K562 (cell line): ENCODE results near the gene C6orf89. TPM values are rescaled to one million over a fixed set of nuclear protein-coding genes. Genes with fewer than 3 reads are reported as not detected.

Experiments
- ATAC-seq: fragments of 200-7000 bp; cut with Tn5 transposase; 3 replicates; pipeline ENCODE4 v1.9.1; 2020; ENCODE audit warnings: moderate library complexity
- BruUV-seq: library from RNA; stranded (reverse); fragments of 400-500 nt; replicated peaks from 2 replicates; lab custom pipeline; 2021; lab: Mats Ljungman, UMichigan
- CTCF ChIA-PET: fragments of 300-600 bp; formaldehyde crosslinking; extraction: SDS; loops from one replicate; lab custom pipeline; 2021; ENCODE audit warnings: low intra/inter-chr PET ratio; lab: Yijun Ruan, JAX
- POLR2A ChIA-PET: fragments of 300-600, 350-650 bp; sonication (Branson Sonifier 250); formaldehyde crosslinking; extraction: SDS; loops from one replicate; lab custom pipeline; 2021; ENCODE audit warnings: antibody characterized with exemption, inconsistent platforms; lab: Yijun Ruan, JAX
- DNase-seq, 4 experiments: peaks; one replicate each; pipeline versions ENCODE4 v3.0.0 to v3.0.0-alpha.2; 2011 to 2018; ENCODE audit warnings: low spot score in 3 of 4, mixed read lengths in 3 of 4; ENCODE audit errors: extremely low read depth in 1 of 4
- FAIRE-seq: peaks from 2 replicates; lab custom pipeline; 2011; peaks lifted over from hg19 to GRCh38; lab: Jason Lieb, UNC
- H2AFZ ChIP-seq: 2 replicates; pipeline ENCODE4 v1.6.0; 2011; ENCODE audit warnings: low read depth, low read length, control low read depth, inconsistent platforms
- H3K27ac ChIP-seq: fragments of 200-600 bp; 3 replicates; pipeline ENCODE4 v1.8.0; 2011; ENCODE audit warnings: low read depth, mild to moderate bottlenecking, control low read depth, inconsistent platforms, low read length, moderate library complexity, mixed read lengths; ENCODE audit errors: extremely low read depth
- H3K27me3 ChIP-seq, 2 experiments: fragments of 300-600 bp in 1 of 2; 2 replicates in 1 of 2; 3 replicates in 1 of 2; pipeline versions ENCODE4 v1.6.0 to v1.8.0; 2011; ENCODE audit warnings: inconsistent platforms in 2 of 2, low read length in 2 of 2, mild to moderate bottlenecking in 1 of 2, mixed read lengths in 1 of 2, moderate library complexity in 1 of 2; ENCODE audit not compliant: control insufficient read depth in 2 of 2, insufficient read depth in 2 of 2
- H3K36me3 ChIP-seq: fragments of 300-600 bp; 3 replicates; pipeline ENCODE4 v1.8.0; 2011; ENCODE audit warnings: mild to moderate bottlenecking, low read length, inconsistent platforms; ENCODE audit not compliant: control insufficient read depth, insufficient read depth
- H3K4me1 ChIP-seq, 2 experiments: fragments of 200-600 bp in 1 of 2; replicated peaks in 1 of 2; 2 replicates in 1 of 2; 3 replicates in 1 of 2; pipeline versions ENCODE4 v1.5.1 to v1.8.0; 2011; ENCODE audit warnings: inconsistent platforms in 2 of 2, low read length in 2 of 2, mild to moderate bottlenecking in 1 of 2, mixed read lengths in 1 of 2, moderate library complexity in 1 of 2; ENCODE audit not compliant: control insufficient read depth in 2 of 2, insufficient read depth in 2 of 2
- H3K4me2 ChIP-seq: 2 replicates; pipeline ENCODE4 v1.6.1; 2011; ENCODE audit warnings: low read length, control low read depth, inconsistent platforms, mixed read lengths; ENCODE audit not compliant: insufficient read depth
- H3K4me3 ChIP-seq: fragments of 200-600 bp; sonication (generic), shearing (Covaris generic); 2 replicates; pipeline ENCODE4 v1.5.1; 2016; ENCODE audit warnings: control low read depth, inconsistent platforms
- H3K79me2 ChIP-seq: fragments of 200-600 bp; 3 replicates; pipeline ENCODE4 v1.8.0; 2011; ENCODE audit warnings: low read length, inconsistent platforms; ENCODE audit not compliant: control insufficient read depth, insufficient read depth
- H3K9ac ChIP-seq, 2 experiments: 2 replicates each; pipeline versions ENCODE4 v1.6.0 to v1.6.1; 2011; ENCODE audit warnings: low read depth in 2 of 2, low read length in 2 of 2, control low read depth in 1 of 2, inconsistent platforms in 1 of 2, mild to moderate bottlenecking in 1 of 2, mixed read lengths in 1 of 2; ENCODE audit not compliant: insufficient read depth in 1 of 2
- H3K9me1 ChIP-seq: one replicate; pipeline ENCODE4 v1.6.0; 2011; ENCODE audit warnings: inconsistent platforms, mild to moderate bottlenecking, low read length, moderate library complexity; ENCODE audit not compliant: control insufficient read depth, insufficient read depth
- H3K9me3 ChIP-seq: replicated peaks from 2 replicates; pipeline ENCODE4 v1.5.1; 2011; ENCODE audit warnings: low read depth, low read length, inconsistent platforms; ENCODE audit not compliant: control insufficient read depth, insufficient read depth
- H4K20me1 ChIP-seq: replicated peaks from 2 replicates; pipeline ENCODE4 v1.6.1; 2011; ENCODE audit warnings: low read length, inconsistent platforms, mixed read lengths; ENCODE audit not compliant: control insufficient read depth, insufficient read depth
- C11orf30 ChIP-seq: fragments of 450-650 bp; IDR thresholded peaks from 2 replicates; pipeline ENCODE4 v1.6.1; 2016; ENCODE audit warnings: low read depth, mild to moderate bottlenecking
- DMBX1 ChIP-seq: fragments of 250-450 bp; sonication (Bioruptor Pico); IDR thresholded peaks from 2 replicates; pipeline ENCODE4 v1.8.0; 2022; ENCODE audit warnings: inconsistent platforms, mild to moderate bottlenecking, moderate library complexity, borderline replicate concordance
- DPF2 ChIP-seq: fragments of 450-650 bp; IDR thresholded peaks from 2 replicates; pipeline ENCODE4 v1.6.1; 2016
- NCOA2 ChIP-seq, 2 experiments: fragments of 450-650 bp; IDR thresholded peaks; 2 replicates each; pipeline ENCODE4 v1.6.1; 2018; ENCODE audit warnings: mild to moderate bottlenecking in 2 of 2, moderate library complexity in 1 of 2; ENCODE audit not compliant: partially characterized antibody in 2 of 2
- PHB ChIP-seq: fragments of 250-450 bp; sonication (Bioruptor Pico); IDR thresholded peaks from 2 replicates; pipeline ENCODE4 v1.5.0; 2021
- RBM17 ChIP-seq: fragments of 200-400 bp; formaldehyde crosslinking; IDR thresholded peaks from 2 replicates; pipeline ENCODE4 v1.6.1; 2017; ENCODE audit warnings: low read depth, mild to moderate bottlenecking, low read length, borderline replicate concordance
- STAG1 ChIP-seq: sonication (generic); formaldehyde crosslinking; IDR thresholded peaks from 2 replicates; pipeline ENCODE4 v1.5.0; 2020; ENCODE audit warnings: missing genetic modification reagents, borderline replicate concordance
- ZBTB34 ChIP-seq: fragments of 250-450 bp; sonication (Bioruptor Pico); IDR thresholded peaks from 2 replicates; pipeline ENCODE4 v1.8.0; 2021; ENCODE audit warnings: mild to moderate bottlenecking, moderate library complexity
- ZNF263 ChIP-seq: sonication (generic); formaldehyde crosslinking; IDR thresholded peaks from 2 replicates; pipeline ENCODE4 v1.8.0; 2022; ENCODE audit warnings: mild to moderate bottlenecking, missing genetic modification reagents, borderline replicate concordance
- ZNF766 ChIP-seq: fragments of 200-800 bp; sonication (Bioruptor generic); conservative IDR thresholded peaks from 2 replicates; pipeline ENCODE4 v1.6.1; 2016; ENCODE audit warnings: missing genetic modification characterization, missing compliant biosample characterization
- WGBS: fragments of 100-300 bp; shearing (Covaris generic); methylation state at CpG from one replicate; pipeline ENCODE4 v1.1.6; 2016; ENCODE audit warnings: low coverage, mixed read lengths; ENCODE audit not compliant: insufficient coverage; ENCODE audit errors: missing lambda C conversion rate; 5-methylcytosine and 5-hydroxymethylcytosine counted together
- in situ Hi-C: fragments of 300-500 bp; cut with MboI; formaldehyde crosslinking; loops from 4 replicates; pipeline ENCODE4 v1.15.0; 2018; ENCODE audit warnings: inconsistent platforms, mixed read lengths
- intact Hi-C: fragments of 100-400 bp; cut with micrococcal nuclease; formaldehyde crosslinking; loops from 2 replicates; pipeline ENCODE4 v1.14.2; 2022
- polyA plus RNA-seq, 8 experiments: library from polyadenylated mRNA; depleted of rRNA in 4 of 8; stranded (reverse) in 5 of 8; unstranded in 3 of 8; fragments of >200 nt; fragmentation: Nextera tagmentation in 2 of 8; fragmentation: Illumina TruSeq in 1 of 8; extraction: Ambion mirVana in 2 of 8; extraction: Trizol in 1 of 8; gene quantifications; 2 replicates each; pipeline versions ENCODE4 v1.2.1 to v1.2.3, GENCODE V29; 2011 to 2014; ENCODE audit warnings: inconsistent platforms in 1 of 8, missing spikeins in 1 of 8
- total RNA-seq, 7 experiments: library from RNA; depleted of rRNA in 6 of 7; stranded (reverse); fragments of >200 nt in 6 of 7; fragmentation: Illumina TruSeq in 2 of 7; extraction: Trizol in 2 of 7; gene quantifications; 2 replicates each; pipeline versions ENCODE4 v1.2.1 to v1.2.3, GENCODE V29; 2011 to 2021; ENCODE audit warnings: low replicate concordance in 1 of 7

The C6orf89 gene
- total and polyA plus RNA-seq, 9 of the 15 experiments (the other 6 are each of a cell fraction or from before 2014, with no cell fraction given): 35.2 to 111 (median 58.5) TPM

GRCh38 chr6:36863670-36864540 is 21.8 kb upstream of the C6orf89 start (continued):
- TF ChIP-seq C11orf30 (no peak), DPF2 (no peak), ZNF263 (0 out of 2 replicates have a peak, but pooled peaks have one; percentile 24), ZNF766 (CRISPR knock-in tag) (0 out of 2 replicates have a peak, but pooled peaks have one; percentile 40), NCOA2 (IDR thresholded peaks at IDR 0.05; ENCODE audit: partially characterized antibody in 2 of 2) (no peak), ZBTB34 (CRISPR knock-in tag) (0 out of 2 replicates have a peak, but pooled peaks have one; percentile 5), STAG1 (CRISPR knock-in tag) (no peak)
- TF ChIP-seq, all 486 proteins: peak for 14

GRCh38 chr6:36865835-36866234 is 19.9 kb upstream of the C6orf89 start:
- H3K9ac ChIP-seq: no peak overlapping the region
- TF ChIP-seq RBM17: no peak
- 0 out of 2 replicates have a peak, but pooled peaks have one; percentile 17 for TF ChIP-seq DMBX1 (CRISPR knock-in tag)
- no peak for TF ChIP-seq PHB (CRISPR knock-in tag)
- no peak for FAIRE-seq
- no peaks in the 10 kb centered on the region for H3K27me3 ChIP-seq
- H3K4me2 ChIP-seq: no peak overlapping the region
- 75% methylated on average over 2 of the region's 2 CpGs for WGBS
- H3K36me3 ChIP-seq: peaks cover 91% of the 10 kb centered on the region
- no peak overlapping the region for H2AFZ ChIP-seq
- no peak overlapping the region for H3K4me3 ChIP-seq
- no peak for DNase-seq
- ChIA-PET CTCF (interaction anchor here (0.8 kb wide), 1 partner anchor 84 kb away, joined by 3 read pairs; no protein-coding TSS in a partner anchor), POLR2A (interaction anchor here (1.1 to 8.9 kb wide), 4 partner anchors 8 to 23 kb away, joined by 3 to 80 read pairs (median 32); partner anchors contain the start of genes C6orf89 and PPIL1)
- in situ Hi-C loops: no loop called here
- H3K27ac ChIP-seq: no peak overlapping the region
- H3K9me3 ChIP-seq: no peaks in the 10 kb centered on the region
- peaks cover 94% of the 10 kb centered on the region for H3K79me2 ChIP-seq
- no peaks in the 10 kb centered on the region for H4K20me1 ChIP-seq
- no peak for ATAC-seq
- intact Hi-C loops: no loop called here
- no peaks in the 10 kb centered on the region for H3K9me1 ChIP-seq
- H3K4me1 ChIP-seq: peaks cover 30 to 42% of the 10 kb centered on the region in 2 experiments
- BruUV-seq: no TSS peak
